Progenitor cell of endocrine pancreas (in vitro differentiated cells): ENCODE measurements around the gene C17orf113. TPM values are rescaled to one million over a fixed set of nuclear protein-coding genes. Genes with fewer than 3 reads are reported as not detected.

Source experiments
- DNase-seq: peaks from one replicate; pipeline ENCODE4 v3.0.0; 2021; ENCODE audit warnings: low spot score; ENCODE audit not compliant: unreplicated experiment
- H3K27ac Mint-ChIP-seq: 2 replicates; pipeline ENCODE4 v1.8.0; 2021; ENCODE audit warnings: mild to moderate bottlenecking, moderate library complexity, mixed read lengths
- H3K27me3 Mint-ChIP-seq: 2 replicates; pipeline ENCODE4 v1.8.0; 2021; ENCODE audit warnings: mixed read lengths
- H3K36me3 Mint-ChIP-seq: 2 replicates; pipeline ENCODE4 v1.8.0; 2022; ENCODE audit warnings: mixed read lengths; ENCODE audit not compliant: insufficient read depth
- H3K4me1 Mint-ChIP-seq: 2 replicates; pipeline ENCODE4 v1.8.0; 2021; ENCODE audit warnings: low read depth, mixed read lengths
- H3K4me3 Mint-ChIP-seq: 2 replicates; pipeline ENCODE4 v1.8.0; 2021; ENCODE audit warnings: low read depth, mild to moderate bottlenecking, moderate library complexity, mixed read lengths
- H3K9me3 Mint-ChIP-seq: 2 replicates; pipeline ENCODE4 v1.8.0; 2021; ENCODE audit warnings: low read depth, mixed read lengths
- total RNA-seq: library from RNA; stranded (reverse); gene quantifications from 2 replicates; pipeline ENCODE4 v1.2.1, GENCODE V29; 2021
- TF ChIP-seq, protein P1 (sequence below): fragments of 200-600 bp; sonication (generic); IDR thresholded peaks from one replicate; pipeline ENCODE4 v1.5.0; 2021; ENCODE audit warnings: antibody characterized with exemption, mild to moderate bottlenecking; ENCODE audit not compliant: unreplicated experiment

The C17orf113 gene
- total RNA-seq, 1 donor from 2014 or later = 3.2 TPM

- Mint-ChIP-seq H3K27me3 (peaks cover 34% of the 10 kb centered on the region), H3K36me3 (no peaks in the 10 kb centered on the region), H3K9me3 (no peaks in the 10 kb centered on the region), H3K4me1 (peaks cover 1% of the 10 kb centered on the region), H3K4me3 (no peak overlapping the region), H3K27ac (no peak overlapping the region)
- DNase-seq = no peak
- TF ChIP-seq, protein P1, sequence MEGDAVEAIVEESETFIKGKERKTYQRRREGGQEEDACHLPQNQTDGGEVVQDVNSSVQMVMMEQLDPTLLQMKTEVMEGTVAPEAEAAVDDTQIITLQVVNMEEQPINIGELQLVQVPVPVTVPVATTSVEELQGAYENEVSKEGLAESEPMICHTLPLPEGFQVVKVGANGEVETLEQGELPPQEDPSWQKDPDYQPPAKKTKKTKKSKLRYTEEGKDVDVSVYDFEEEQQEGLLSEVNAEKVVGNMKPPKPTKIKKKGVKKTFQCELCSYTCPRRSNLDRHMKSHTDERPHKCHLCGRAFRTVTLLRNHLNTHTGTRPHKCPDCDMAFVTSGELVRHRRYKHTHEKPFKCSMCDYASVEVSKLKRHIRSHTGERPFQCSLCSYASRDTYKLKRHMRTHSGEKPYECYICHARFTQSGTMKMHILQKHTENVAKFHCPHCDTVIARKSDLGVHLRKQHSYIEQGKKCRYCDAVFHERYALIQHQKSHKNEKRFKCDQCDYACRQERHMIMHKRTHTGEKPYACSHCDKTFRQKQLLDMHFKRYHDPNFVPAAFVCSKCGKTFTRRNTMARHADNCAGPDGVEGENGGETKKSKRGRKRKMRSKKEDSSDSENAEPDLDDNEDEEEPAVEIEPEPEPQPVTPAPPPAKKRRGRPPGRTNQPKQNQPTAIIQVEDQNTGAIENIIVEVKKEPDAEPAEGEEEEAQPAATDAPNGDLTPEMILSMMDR = no peak
Measured at GRCh38 chr17:42076797-42077559, 26.6 kb upstream of the C17orf113 start.

DNA sequence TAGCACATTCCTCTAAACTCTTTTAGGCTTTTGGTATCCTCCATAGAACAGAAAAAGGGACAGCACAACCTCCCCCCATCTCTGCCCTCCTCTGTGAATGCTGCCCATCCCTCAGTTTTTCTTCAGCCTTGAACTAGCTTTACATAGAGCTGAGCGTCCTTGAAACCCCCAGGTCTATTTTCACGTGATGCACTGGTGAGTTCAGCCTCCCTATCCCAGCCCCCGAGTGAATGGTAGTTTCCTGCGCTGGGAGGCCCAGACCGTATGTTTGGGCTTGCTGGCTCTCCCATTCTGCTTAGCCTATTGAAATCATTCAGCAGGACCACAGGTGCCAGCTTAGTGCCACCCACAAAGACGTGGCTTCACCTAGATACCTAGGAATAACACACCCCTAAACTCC is 25.4 kb upstream of the C17orf113 start:
- H3K27me3 Mint-ChIP-seq = peaks cover 46% of the 10 kb centered on the region
- no peaks in the 10 kb centered on the region for H3K9me3 Mint-ChIP-seq
- no peak for DNase-seq
- no peaks in the 10 kb centered on the region for H3K36me3 Mint-ChIP-seq
- H3K27ac Mint-ChIP-seq = no peak overlapping the region
- no peak overlapping the region for H3K4me3 Mint-ChIP-seq
- TF ChIP-seq, protein P1 = no peak
- H3K4me1 Mint-ChIP-seq = peaks cover 1% of the 10 kb centered on the region

DNA sequence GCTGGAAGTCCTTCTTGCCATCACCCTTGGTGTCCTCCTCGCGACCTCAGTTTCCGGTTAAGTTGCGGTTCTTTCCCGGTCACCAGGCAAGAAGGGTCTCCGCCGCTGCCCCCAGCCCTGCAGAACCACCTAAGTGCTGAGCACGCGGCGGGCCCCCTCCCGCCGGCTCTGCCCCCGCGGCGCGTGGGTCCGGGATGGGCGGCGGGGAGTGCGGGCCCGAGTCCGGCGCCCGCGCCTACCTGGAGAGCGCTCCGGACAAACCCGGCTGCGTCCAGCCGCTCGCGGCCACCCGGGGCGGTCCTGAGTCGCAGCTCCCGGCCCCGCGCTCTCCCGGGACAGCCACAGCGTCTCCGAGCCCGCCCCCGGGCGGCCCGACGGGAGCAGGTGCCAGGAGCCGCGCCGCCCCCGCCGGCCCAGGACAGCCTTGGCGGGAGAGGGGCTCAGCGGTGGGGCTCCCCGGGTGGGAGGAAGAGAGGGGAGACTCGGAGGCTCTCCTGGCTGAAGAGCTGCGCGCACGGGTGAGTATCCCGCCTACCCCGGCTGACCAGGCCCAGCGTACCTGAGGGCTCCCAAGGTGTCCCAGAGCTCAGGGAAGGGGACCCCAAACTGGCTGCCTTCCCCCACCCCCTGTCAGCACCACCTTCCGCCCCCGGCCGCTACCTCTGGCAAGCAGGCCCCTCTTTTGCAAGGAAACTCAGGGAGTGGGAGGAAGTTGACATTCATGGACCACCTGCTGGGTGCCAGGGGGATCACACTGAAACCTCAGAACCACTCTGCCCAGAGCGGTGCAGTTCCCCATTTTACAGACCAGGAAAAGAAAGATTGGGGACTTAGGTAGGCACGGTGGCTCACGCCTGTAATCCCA is 22.2 kb upstream of the C17orf113 start:
- peaks cover 1% of the 10 kb centered on the region for H3K4me1 Mint-ChIP-seq
- TF ChIP-seq, protein P1 = peak; percentile 37
- H3K9me3 Mint-ChIP-seq = no peaks in the 10 kb centered on the region
- H3K27ac Mint-ChIP-seq = no peak overlapping the region
- peak overlapping the region; percentile 53 for H3K4me3 Mint-ChIP-seq
- peaks cover 48% of the 10 kb centered on the region for H3K27me3 Mint-ChIP-seq
- H3K36me3 Mint-ChIP-seq = no peaks in the 10 kb centered on the region
- peak; percentile 46 for DNase-seq

DNA sequence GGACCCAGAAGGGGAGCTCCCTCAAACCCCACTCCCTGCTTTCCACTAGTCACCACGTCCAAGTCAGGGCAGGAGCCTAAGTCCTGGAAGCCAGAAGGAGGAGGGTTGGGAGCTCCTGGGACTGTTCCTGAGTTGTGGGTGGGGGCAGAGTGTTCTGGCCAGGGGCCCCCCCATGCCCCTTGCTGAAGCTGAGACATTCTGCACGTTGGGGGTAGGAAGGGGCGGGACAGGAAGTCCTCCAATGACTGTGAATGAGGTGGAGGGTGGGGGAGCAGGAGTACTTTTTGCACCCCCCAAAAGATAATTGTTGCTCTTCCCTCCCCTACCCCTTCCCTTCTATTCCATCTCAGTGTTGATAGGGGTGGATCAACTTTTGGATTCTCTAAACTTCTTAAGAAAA is 21.4 kb upstream of the C17orf113 start:
- Mint-ChIP-seq H3K9me3 (no peaks in the 10 kb centered on the region), H3K4me3 (peak overlapping the region; percentile 33), H3K36me3 (no peaks in the 10 kb centered on the region), H3K27me3 (peaks cover 48% of the 10 kb centered on the region), H3K27ac (no peak overlapping the region), H3K4me1 (peaks cover 1% of the 10 kb centered on the region)
- DNase-seq = no peak
- TF ChIP-seq, protein P1 = no peak

GRCh38 chr17:42068979-42069378 is 18.6 kb upstream of the C17orf113 start:
- Mint-ChIP-seq H3K27ac (no peak overlapping the region), H3K4me1 (peaks cover 1% of the 10 kb centered on the region), H3K4me3 (no peak overlapping the region), H3K36me3 (no peaks in the 10 kb centered on the region), H3K27me3 (peaks cover 45% of the 10 kb centered on the region), H3K9me3 (no peaks in the 10 kb centered on the region)
- TF ChIP-seq, protein P1 = no peak
- DNase-seq = no peak
